Measurements from ENCODE around the gene SVIL. TPM values are rescaled to one million over a fixed set of nuclear protein-coding genes. Genes with fewer than 3 reads are reported as not detected.
"Not testable (repeated sequence)": the region's sequence is repeated elsewhere in the genome, so short reads cannot be mapped to it uniquely, and the experiment has no call there.

Gene SVIL
- total and polyA plus RNA-seq, 4 donors = 3.1 to 26.0 (median 9.4) TPM

DNA sequence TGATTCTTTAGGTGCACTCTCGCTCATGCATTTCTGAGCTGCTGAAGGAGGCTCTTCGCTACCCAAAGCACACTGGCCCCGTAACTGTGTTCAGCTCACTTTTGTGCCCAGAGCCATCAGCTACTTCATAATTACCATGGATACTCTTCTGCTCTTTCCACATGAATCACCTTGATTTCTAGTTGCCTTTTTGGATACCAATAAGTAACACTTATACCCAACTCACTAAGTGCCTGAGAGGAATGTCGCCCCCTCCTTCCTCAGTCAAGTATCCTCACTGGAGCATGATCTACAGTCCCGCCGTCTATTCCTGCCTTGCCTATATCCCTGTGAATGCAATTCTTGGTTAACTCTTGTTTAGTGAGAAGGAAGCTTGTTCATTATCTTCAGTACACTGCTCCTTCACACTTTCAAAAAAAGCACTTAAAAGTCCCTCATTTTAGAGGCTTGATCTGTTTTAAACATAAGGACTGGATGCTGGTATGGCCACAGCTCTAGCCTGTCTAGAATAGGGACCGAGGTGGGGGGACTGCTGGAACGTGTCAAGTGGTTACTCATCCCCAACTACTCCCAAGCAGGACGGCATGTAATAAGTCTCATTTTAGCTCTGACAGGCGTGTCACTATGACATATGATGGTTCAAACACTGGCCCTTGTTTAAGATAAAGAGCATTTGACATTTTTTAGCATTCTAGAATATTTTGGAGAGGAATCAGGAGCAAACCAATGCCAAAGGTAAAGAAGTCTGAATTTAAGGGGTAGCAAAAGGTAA, 23.7 kb downstream of the SVIL start:
- Histone ChIP-seq H3K9me3 (ENCODE audit: control insufficient read depth in 4 of 4, low read length in 3 of 4) (peaks cover 0 to 3% (median 0%) of the 10 kb centered on the region in 4 donors), H3K36me3 (ENCODE audit: control insufficient read depth in 4 of 4, insufficient read depth in 3 of 4, low read depth in 1 of 4, low read length in 3 of 4) (peaks cover 0 to 1% (median 0%) of the 10 kb centered on the region in 4 donors), H3K27ac (ENCODE audit: low read depth in 1 of 2, low read length in 2 of 2) (no peak overlapping the region), H3K9ac (ENCODE audit: low read depth in 1 of 2, low read length in 2 of 2) (no peak overlapping the region), H3K4me1 (ENCODE audit: control insufficient read depth in 4 of 4, insufficient read depth in 4 of 4, low read length in 3 of 4) (no peaks in the 10 kb centered on the region), H3K27me3 (ENCODE audit: control insufficient read depth in 4 of 4, insufficient read depth in 4 of 4, low read length in 3 of 4) (no peaks in the 10 kb centered on the region), H3K4me3 (ENCODE audit: low read depth in 1 of 3, low read length in 3 of 3) (no peak overlapping the region)
- TF ChIP-seq HNF4G (IDR thresholded peaks at IDR 0.05) (no peak), GABPA (IDR thresholded peaks at IDR 0.05 in 1 of 2, conservative IDR thresholded peaks at IDR 0.05 in 1 of 2) (no peak)
- TF ChIP-seq, protein P1, sequence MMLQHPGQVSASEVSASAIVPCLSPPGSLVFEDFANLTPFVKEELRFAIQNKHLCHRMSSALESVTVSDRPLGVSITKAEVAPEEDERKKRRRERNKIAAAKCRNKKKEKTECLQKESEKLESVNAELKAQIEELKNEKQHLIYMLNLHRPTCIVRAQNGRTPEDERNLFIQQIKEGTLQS (IDR thresholded peaks at IDR 0.05) = no peak
- DNase-seq (ENCODE audit: low spot score) = no peak
- 94% methylated on average over 10 of the region's 10 CpGs for WGBS

DNA sequence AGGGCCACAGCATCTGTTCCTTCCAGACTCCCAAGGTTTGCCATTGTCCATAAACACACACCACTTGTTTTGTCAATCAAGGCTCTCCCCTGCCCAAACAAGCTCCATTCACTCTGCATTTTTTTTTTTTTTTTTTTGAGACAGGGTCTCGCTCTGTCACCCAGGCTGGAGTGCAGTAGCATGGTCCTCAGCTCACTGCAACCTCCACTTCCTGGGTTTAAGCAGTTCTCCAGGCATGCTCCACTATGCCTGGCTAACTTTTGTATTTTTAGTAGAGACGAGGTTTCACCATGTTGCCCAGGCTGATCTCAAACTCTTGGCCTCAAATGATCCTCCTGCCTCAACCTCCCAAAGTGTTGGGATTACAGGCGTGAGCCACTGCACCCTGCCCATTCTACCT, 24.4 kb downstream of the SVIL start:
- H3K27ac ChIP-seq (ENCODE audit: low read depth in 1 of 2, low read length in 2 of 2); DNase-seq (ENCODE audit: low spot score); H3K36me3 ChIP-seq (ENCODE audit: control insufficient read depth in 4 of 4, insufficient read depth in 3 of 4, low read depth in 1 of 4, low read length in 3 of 4); H3K4me1 ChIP-seq (ENCODE audit: control insufficient read depth in 4 of 4, insufficient read depth in 4 of 4, low read length in 3 of 4); H3K9ac ChIP-seq (ENCODE audit: low read depth in 1 of 2, low read length in 2 of 2); H3K9me3 ChIP-seq (ENCODE audit: control insufficient read depth in 4 of 4, low read length in 3 of 4); H3K27me3 ChIP-seq (ENCODE audit: control insufficient read depth in 4 of 4, insufficient read depth in 4 of 4, low read length in 3 of 4); H3K4me3 ChIP-seq (ENCODE audit: low read depth in 1 of 3, low read length in 3 of 3): not testable (repeated sequence)
- WGBS = 91% methylated on average over 3 of the region's 3 CpGs

DNA sequence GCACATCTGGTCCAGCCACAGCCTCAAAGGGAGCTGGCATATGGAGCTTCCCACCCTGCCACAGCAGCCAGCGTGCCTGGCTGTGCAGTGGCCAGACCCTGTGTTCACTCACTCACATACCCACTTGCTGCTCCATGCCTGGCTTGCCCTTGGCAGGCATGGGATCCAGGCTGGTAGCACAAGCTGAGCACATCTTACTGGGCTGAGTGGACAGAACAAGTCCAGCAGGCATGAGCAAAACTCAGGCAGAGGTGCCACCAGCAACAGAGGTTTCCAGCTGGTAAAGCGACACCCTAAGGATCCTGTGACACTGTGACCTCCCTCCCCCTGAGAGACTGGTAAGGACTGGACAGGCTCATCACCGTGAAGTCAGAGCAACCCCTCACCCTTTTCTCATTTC, 25.1 kb downstream of the SVIL start:
- DNase-seq (ENCODE audit: low spot score) = no peak
- Histone ChIP-seq H3K4me1 (ENCODE audit: control insufficient read depth in 4 of 4, insufficient read depth in 4 of 4, low read length in 3 of 4) (no peaks in the 10 kb centered on the region), H3K27me3 (ENCODE audit: control insufficient read depth in 4 of 4, insufficient read depth in 4 of 4, low read length in 3 of 4) (no peaks in the 10 kb centered on the region), H3K36me3 (ENCODE audit: control insufficient read depth in 4 of 4, insufficient read depth in 3 of 4, low read depth in 1 of 4, low read length in 3 of 4) (peaks cover 0 to 1% (median 0%) of the 10 kb centered on the region in 4 donors), H3K9me3 (ENCODE audit: control insufficient read depth in 4 of 4, low read length in 3 of 4) (peaks cover 0 to 3% (median 0%) of the 10 kb centered on the region in 4 donors), H3K9ac (ENCODE audit: low read depth in 1 of 2, low read length in 2 of 2) (no peak overlapping the region), H3K4me3 (ENCODE audit: low read depth in 1 of 3, low read length in 3 of 3) (no peak overlapping the region), H3K27ac (ENCODE audit: low read depth in 1 of 2, low read length in 2 of 2) (no peak overlapping the region)
- 98% methylated on average over 3 of the region's 3 CpGs for WGBS
- TF ChIP-seq, protein P2, sequence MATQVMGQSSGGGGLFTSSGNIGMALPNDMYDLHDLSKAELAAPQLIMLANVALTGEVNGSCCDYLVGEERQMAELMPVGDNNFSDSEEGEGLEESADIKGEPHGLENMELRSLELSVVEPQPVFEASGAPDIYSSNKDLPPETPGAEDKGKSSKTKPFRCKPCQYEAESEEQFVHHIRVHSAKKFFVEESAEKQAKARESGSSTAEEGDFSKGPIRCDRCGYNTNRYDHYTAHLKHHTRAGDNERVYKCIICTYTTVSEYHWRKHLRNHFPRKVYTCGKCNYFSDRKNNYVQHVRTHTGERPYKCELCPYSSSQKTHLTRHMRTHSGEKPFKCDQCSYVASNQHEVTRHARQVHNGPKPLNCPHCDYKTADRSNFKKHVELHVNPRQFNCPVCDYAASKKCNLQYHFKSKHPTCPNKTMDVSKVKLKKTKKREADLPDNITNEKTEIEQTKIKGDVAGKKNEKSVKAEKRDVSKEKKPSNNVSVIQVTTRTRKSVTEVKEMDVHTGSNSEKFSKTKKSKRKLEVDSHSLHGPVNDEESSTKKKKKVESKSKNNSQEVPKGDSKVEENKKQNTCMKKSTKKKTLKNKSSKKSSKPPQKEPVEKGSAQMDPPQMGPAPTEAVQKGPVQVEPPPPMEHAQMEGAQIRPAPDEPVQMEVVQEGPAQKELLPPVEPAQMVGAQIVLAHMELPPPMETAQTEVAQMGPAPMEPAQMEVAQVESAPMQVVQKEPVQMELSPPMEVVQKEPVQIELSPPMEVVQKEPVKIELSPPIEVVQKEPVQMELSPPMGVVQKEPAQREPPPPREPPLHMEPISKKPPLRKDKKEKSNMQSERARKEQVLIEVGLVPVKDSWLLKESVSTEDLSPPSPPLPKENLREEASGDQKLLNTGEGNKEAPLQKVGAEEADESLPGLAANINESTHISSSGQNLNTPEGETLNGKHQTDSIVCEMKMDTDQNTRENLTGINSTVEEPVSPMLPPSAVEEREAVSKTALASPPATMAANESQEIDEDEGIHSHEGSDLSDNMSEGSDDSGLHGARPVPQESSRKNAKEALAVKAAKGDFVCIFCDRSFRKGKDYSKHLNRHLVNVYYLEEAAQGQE (IDR thresholded peaks at IDR 0.05) = no peak
- TF ChIP-seq EGR1 (IDR thresholded peaks at IDR 0.05; ENCODE audit: low read depth in 2 of 2) (no peak), HNF4A (conservative IDR thresholded peaks at IDR 0.05) (no peak), TAF1 (conservative IDR thresholded peaks at IDR 0.05) (no peak), YY1 (IDR thresholded peaks at IDR 0.05) (no peak), FOXA1 (IDR thresholded peaks at IDR 0.05) (no peak), FOXA2 (IDR thresholded peaks at IDR 0.05) (no peak), JUND (IDR thresholded peaks at IDR 0.05) (no peak), NR2F2 (IDR thresholded peaks at IDR 0.05) (no peak)
- TF ChIP-seq, protein P3, sequence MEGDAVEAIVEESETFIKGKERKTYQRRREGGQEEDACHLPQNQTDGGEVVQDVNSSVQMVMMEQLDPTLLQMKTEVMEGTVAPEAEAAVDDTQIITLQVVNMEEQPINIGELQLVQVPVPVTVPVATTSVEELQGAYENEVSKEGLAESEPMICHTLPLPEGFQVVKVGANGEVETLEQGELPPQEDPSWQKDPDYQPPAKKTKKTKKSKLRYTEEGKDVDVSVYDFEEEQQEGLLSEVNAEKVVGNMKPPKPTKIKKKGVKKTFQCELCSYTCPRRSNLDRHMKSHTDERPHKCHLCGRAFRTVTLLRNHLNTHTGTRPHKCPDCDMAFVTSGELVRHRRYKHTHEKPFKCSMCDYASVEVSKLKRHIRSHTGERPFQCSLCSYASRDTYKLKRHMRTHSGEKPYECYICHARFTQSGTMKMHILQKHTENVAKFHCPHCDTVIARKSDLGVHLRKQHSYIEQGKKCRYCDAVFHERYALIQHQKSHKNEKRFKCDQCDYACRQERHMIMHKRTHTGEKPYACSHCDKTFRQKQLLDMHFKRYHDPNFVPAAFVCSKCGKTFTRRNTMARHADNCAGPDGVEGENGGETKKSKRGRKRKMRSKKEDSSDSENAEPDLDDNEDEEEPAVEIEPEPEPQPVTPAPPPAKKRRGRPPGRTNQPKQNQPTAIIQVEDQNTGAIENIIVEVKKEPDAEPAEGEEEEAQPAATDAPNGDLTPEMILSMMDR (IDR thresholded peaks at IDR 0.05; ENCODE audit: low read depth, low read length, missing input control) = no peak
- TF ChIP-seq, protein P4, sequence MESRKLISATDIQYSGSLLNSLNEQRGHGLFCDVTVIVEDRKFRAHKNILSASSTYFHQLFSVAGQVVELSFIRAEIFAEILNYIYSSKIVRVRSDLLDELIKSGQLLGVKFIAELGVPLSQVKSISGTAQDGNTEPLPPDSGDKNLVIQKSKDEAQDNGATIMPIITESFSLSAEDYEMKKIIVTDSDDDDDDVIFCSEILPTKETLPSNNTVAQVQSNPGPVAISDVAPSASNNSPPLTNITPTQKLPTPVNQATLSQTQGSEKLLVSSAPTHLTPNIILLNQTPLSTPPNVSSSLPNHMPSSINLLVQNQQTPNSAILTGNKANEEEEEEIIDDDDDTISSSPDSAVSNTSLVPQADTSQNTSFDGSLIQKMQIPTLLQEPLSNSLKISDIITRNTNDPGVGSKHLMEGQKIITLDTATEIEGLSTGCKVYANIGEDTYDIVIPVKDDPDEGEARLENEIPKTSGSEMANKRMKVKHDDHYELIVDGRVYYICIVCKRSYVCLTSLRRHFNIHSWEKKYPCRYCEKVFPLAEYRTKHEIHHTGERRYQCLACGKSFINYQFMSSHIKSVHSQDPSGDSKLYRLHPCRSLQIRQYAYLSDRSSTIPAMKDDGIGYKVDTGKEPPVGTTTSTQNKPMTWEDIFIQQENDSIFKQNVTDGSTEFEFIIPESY (IDR thresholded peaks at IDR 0.05) = no peak
